GM18511 (cell line): Measurements from ENCODE around the gene GMDS.

ENCODE experiments used
- ATAC-seq: cut with Tn5 transposase; IDR thresholded peaks from one replicate; pipeline ENCODE4 v1.9.1; 2021; ENCODE audit warnings: mild to moderate bottlenecking, moderate library complexity; ENCODE audit not compliant: unreplicated experiment

Gene GMDS

DNA sequence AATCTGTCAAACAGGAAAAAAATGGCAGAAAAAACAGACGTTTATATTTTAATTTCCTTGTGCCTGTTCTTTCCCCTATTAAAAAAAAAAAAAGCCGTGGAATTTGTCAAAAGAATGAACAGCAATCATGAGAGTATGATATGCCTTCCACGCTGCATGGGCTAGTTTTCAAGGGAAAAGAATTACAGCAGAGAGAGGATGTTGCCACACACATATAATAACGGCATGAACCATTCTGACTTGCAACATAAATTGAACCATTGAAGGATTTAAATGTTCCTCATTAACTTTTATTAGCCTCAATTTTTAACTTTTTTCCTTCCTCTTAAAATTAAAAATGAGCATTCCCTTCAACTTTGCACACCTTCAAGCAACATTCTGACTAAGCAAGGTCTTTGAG, 333.9 kb downstream of the GMDS start:
- no peak for ATAC-seq

DNA sequence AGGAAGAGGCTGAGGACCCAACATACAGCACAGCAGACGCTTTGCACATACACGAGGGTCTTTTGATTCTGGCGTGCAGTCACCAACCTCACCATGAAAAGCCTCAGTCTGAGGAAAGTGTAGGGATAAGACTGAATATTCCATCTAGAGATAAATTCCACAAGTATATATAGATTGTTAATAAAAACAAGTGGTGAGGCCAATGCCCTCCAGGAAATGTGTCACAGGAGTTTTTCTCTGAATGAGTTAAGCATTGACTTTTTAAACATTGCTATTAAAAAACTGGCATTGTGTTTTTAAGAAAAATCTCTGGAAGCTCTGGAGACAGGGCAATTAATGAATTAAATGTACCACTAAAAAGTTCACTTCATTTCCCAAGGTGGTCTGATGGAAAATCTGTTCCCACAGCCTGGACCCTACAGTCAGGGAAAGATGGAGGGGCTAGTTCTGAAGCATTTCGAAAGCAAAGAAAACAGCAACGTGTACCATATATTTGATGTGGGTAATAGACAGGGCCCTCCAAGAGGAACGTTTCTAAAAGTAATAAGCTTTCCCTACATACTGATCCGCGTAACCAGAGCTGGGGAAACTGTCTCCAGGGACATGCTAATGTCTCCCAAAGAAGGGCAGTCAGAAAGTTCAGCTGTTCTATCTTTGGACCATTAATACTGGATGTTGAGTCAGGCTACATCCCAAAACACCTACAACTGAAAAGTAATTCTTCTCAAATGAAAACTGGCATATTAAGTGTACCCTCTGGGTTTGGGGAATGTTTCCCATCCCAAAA, 334.6 kb downstream of the GMDS start:
- no peak for ATAC-seq

GRCh38 chr6:1908784-1909183, 336.6 kb downstream of the GMDS start:
- no peak for ATAC-seq

DNA sequence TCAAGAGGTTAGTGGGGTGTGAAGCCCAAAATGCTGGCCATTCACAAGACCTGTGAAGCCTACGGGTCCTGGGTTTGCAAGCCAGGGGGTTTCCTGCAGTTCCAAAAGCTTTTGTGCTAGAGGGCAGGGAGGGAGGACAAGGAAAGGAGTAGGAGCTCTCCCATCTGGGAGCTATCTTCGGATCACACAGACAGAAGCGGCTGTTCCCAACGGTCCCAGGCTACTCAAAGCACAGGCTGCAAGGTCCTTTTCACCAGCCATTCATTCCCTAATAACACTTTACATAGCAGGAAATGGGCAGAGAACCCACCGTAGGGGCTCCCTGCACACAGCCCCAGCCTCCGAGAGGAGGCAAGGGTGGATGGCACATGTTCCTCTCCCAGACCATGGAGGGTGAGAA, 338.8 kb downstream of the GMDS start:
- no peak for ATAC-seq

- ATAC-seq = no peak
Measured at GRCh38 chr6:1906014-1906413, 339.4 kb downstream of the GMDS start.

DNA sequence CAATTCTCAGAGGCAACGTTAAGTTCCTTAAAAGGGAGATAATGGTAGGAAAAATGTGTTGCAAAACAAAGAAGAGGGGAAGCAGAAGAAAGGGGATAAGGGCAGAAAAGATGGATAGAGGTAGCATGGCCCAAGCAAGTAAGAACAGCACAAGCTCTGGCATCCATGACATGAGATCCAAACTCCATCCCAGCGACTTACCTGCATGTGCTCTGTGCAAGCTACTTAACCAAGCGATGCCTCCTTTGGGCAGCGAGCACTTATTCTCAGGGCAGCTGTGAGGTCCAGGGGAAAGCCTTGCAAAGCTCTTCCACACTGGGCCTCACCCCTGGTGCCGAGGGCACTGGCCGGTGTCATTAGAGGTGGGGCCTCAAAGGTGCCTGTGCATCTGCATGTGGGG, 340.5 kb downstream of the GMDS start:
- no peak for ATAC-seq

GRCh38 chr6:1904466-1904799, 341.0 kb downstream of the GMDS start:
- ATAC-seq = no peak

- ATAC-seq = no peak
Measured at GRCh38 chr6:1903780-1904465, 341.5 kb downstream of the GMDS start.

GRCh38 chr6:1901556-1901955, 343.8 kb downstream of the GMDS start:
- no peak for ATAC-seq

GRCh38 chr6:1896897-1897296, 348.5 kb downstream of the GMDS start:
- no peak for ATAC-seq

DNA sequence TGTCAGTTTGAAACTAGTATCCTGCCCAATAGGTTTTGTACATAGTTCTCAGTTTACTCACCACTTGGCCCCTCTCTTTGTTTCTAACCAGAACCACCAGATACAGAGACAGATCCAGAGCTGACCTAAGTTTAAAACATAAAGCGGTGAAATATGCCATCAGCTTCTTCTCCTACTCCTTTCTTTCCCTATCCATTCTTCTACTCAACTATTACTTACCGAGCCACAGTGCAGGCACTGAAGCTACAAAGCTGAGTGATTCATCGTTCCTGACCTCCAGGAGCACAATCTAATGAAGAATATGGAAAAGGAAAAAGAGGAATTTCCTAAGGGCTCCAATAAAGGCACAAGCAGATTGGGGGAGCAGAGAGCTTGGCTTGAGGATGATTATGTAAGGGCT, 349.7 kb downstream of the GMDS start:
- no peak for ATAC-seq

DNA sequence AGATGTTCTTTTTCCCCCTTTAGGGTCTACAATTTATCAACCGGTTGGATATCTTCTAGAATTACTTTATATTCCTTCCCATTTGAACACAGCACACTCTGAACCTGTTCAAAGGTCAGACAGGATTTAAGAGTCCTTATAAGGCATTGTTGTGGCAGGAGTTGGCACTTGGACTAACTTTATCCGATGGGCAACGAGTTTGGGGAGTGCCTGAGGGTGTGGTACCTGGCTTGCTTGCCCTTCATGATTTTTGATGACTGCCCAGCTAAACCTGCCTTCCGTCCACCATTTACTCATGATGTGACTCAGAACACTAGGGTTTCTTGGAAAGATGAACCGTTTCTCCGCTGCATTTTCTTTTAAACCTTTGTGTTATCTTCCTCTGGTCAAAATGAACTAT, 350.5 kb downstream of the GMDS start:
- no peak for ATAC-seq

GRCh38 chr6:1893470-1894130, 351.8 kb downstream of the GMDS start:
- no peak for ATAC-seq

DNA sequence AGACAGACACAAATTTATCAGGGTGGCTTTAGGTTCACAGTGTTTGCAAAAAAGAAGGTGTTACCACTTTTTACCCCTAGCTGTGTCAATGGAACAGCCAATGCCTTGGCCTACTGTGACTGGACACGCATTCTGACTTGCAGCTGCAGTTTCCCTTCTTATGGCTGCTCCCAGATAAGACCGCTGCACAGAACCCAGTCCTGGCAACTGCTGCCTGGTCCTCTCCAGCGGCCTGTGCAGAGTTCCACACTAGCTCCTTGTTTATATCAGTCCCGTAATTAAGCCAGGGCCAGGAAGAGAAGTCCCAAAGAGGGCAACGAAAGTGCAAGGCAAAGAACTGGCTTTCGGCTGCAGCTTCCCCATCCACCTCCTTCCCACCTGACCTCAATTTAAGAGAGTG, 352.7 kb downstream of the GMDS start:
- no peak for ATAC-seq

GRCh38 chr6:1890987-1891386, 354.4 kb downstream of the GMDS start:
- ATAC-seq = no peak

DNA sequence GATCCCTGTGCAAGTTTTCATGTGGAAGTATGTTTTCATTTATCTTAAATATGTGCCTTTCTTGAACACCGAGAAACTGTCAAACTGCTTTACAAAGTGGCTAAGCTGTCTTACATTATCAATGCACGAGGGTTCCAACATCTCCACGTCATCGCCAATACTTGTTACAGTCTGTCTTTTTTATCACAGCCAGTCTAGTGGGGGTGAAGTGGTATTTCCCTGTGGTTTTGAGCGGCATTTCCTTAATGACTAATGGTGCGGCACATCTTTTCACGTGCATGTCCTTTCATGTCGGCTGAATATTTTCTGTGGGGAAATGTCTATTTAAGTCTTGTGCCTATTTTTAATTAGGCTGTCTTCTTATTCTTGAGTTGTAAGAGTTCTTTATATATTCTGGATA, 355.3 kb downstream of the GMDS start:
- no peak for ATAC-seq

GRCh38 chr6:1885576-1886011, 359.8 kb downstream of the GMDS start:
- ATAC-seq = no peak

DNA sequence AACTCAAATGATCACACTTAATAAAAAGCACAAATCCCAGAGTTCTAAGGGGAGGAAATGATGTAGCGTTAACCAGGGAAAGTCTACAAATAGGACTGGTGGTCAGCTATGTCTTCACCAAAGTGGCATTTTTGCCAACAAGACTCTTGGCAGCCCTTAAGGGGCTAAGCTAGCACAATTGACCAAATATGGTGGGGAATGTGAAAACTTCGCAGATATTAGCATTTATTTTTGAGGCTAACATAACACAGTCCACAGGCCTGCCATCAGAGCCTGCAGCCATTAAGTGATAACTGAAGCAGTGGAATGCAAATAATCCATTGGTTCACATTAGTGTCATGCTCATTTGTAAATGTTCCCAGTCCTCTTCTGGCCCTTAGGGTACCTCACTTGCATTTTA, 361.1 kb downstream of the GMDS start:
- ATAC-seq = no peak

DNA sequence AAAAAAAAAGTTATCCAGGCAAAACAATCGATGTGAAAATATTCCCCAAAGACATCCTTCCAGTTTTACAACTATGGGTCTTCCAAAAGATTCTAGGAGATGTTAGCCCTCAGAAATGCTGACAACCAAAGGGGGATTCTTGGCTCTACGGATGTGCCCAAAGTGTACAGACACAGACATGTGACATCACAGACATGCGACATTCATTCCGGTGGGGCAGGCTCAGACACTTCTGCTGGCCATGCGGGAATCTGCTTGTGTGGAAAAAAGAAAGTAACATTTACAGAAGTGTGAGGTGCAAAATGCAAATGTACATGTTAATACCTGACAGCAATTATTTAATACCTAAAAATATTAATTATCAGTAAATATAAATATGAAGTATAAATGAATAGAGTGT, 367.1 kb downstream of the GMDS start:
- no peak for ATAC-seq

DNA sequence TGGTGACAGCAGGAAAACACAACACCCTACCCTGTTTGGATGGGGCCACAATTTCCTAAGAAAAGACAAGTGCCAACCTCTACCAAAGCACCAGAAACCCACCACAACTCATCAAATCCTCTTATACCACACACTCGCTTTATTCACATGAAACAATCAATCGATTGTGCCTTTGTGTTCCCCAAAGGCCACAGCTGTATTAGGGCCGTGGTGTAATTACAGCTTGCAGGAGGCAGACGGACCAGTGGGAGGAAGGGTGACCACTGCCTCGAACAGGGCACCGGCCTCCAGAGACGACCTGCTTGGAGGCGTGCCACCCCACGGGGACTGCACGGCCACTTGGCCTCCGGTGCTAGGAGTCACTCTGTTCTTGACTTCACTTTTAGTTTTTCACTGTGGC, 371.6 kb downstream of the GMDS start:
- ATAC-seq = no peak

- no peak for ATAC-seq
Measured at GRCh38 chr6:1872649-1873131, 372.7 kb downstream of the GMDS start.

DNA sequence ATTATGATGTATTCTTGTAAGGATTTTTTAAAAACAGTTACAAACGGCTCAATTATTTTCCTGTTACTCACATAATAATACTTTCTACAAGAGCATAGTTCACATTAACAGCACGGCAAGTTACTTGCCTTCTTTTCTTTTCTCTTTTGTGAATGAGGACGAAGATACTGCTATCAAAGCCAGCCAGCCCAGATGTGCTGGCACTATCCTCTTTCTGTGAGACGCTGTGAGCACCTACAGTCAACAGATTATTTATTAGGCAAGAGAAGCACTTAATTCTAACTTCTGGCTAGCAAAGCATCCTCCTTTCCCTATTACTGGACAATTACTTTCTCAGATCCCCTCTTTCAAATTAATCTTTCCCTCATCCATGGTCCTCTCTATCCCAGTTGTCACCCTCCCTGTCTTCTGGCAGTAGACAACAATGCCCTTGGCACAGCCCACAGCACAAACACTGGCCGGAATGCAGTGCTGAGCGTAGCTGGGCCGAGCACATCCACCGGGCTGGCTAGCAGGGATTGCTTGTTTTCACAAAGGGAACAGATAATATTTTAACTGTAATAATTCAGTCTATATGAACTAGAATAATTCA, 373.6 kb downstream of the GMDS start:
- no peak for ATAC-seq
